ENCODE data around the gene FAM156A. TPM values are rescaled to one million over a fixed set of nuclear protein-coding genes. Genes with fewer than 3 reads are reported as not detected.
"Not testable (repeated sequence)": the region's sequence is repeated elsewhere in the genome, so short reads cannot be mapped to it uniquely, and the experiment has no call there.

The FAM156A gene
- total and polyA plus RNA-seq, 2 donors (not counting 1 experiment from before 2014, with no cell fraction given), result 14.0 to 29.8 TPM

GRCh38 chrX:52923781-52924241 is 34.5 kb downstream of the FAM156A start:
- POLR2A ChIA-PET, result interaction anchor here (1.1 kb wide), 1 partner anchor 11 kb away, joined by 3 read pairs; no protein-coding TSS in a partner anchor
- ATAC-seq (ENCODE audit: low read depth), result no peak
- no peaks in the 10 kb centered on the region for H3K9me3 Mint-ChIP-seq (ENCODE audit: insufficient read depth)

GRCh38 chrX:52914704-52915103 is 43.6 kb downstream of the FAM156A start:
- H3K4me3 Mint-ChIP-seq; H3K4me3 ChIP-seq (ENCODE audit: control extremely low read depth in 1 of 5, extremely low read depth in 1 of 5, insufficient read depth in 1 of 5, low read depth in 2 of 5, low read length in 4 of 5): not testable (repeated sequence)

More at GRCh38 chrX:52923781-52924241, 34.5 kb downstream of the FAM156A start:
- H3K4me3 Mint-ChIP-seq, result peak overlapping the region; percentile 47
- CTCF ChIA-PET, result interaction anchor here (0.7 to 1.3 kb wide), 3 partner anchors 11 to 71 kb away, joined by 3 to 4 read pairs (median 3); no protein-coding TSS in a partner anchor
- TF ChIP-seq CTCF (IDR thresholded peaks at IDR 0.05) (no peak), EZH2 (IDR thresholded peaks at IDR 0.05; ENCODE audit: borderline replicate concordance, insufficient read depth, low read depth, low read length, poor library complexity, severe bottlenecking) (no peak)
- no peaks in the 10 kb centered on the region for H4K20me1 ChIP-seq (ENCODE audit: control insufficient read depth, insufficient read depth, low read length, poor library complexity, severe bottlenecking)
- H3K79me2 ChIP-seq (ENCODE audit: control insufficient read depth, insufficient read depth, low read length), result no peaks in the 10 kb centered on the region
- peak; percentile 47 for DNase-seq
- H3K9me3 ChIP-seq (ENCODE audit: control extremely low read depth in 1 of 3, control insufficient read depth in 2 of 3, insufficient read depth in 1 of 3, low read length in 2 of 3), result no peaks in the 10 kb centered on the region
- H2AFZ ChIP-seq (ENCODE audit: insufficient read depth, low read depth, low read length, poor library complexity, severe bottlenecking), result no peak overlapping the region
- WGBS (ENCODE audit: insufficient coverage), result no CpG with 5 or more reads among the region's 4 CpGs
- H3K27ac Mint-ChIP-seq, result peak overlapping the region; percentile 81
- H3K27ac ChIP-seq (ENCODE audit: low read length in 2 of 2), result peak overlapping the region; percentile 2 to 24
- H3K9ac ChIP-seq (ENCODE audit: low read length), result no peak overlapping the region
- H3K4me2 ChIP-seq (replicated peaks; ENCODE audit: low read depth, low read length, poor library complexity, severe bottlenecking), result peak overlapping the region; percentile 47
- H3K27me3 Mint-ChIP-seq, result no peaks in the 10 kb centered on the region
- no peak overlapping the region for H3K4me3 ChIP-seq (ENCODE audit: control extremely low read depth in 1 of 5, extremely low read depth in 1 of 5, insufficient read depth in 1 of 5, low read depth in 2 of 5, low read length in 4 of 5)
- H3K4me1 Mint-ChIP-seq, result peaks cover 22% of the 10 kb centered on the region
- H3K27me3 ChIP-seq (replicated peaks in 1 of 4; ENCODE audit: control extremely low read depth in 1 of 4, control insufficient read depth in 3 of 4, insufficient read depth in 4 of 4, low read length in 3 of 4), result no peaks in the 10 kb centered on the region
- H3K36me3 ChIP-seq (replicated peaks in 1 of 2; ENCODE audit: control extremely low read depth in 1 of 2, control insufficient read depth in 1 of 2, extremely low read depth in 1 of 2, insufficient read depth in 2 of 2, low read length in 1 of 2), result no peaks in the 10 kb centered on the region
- intact Hi-C loops (cut with micrococcal nuclease), result no loop called here
- peaks cover 15 to 20% of the 10 kb centered on the region in 2 donors for H3K4me1 ChIP-seq (ENCODE audit: control insufficient read depth in 2 of 2, insufficient read depth in 2 of 2, low read length in 2 of 2)

GRCh38 chrX:52913681-52914080 is 44.6 kb downstream of the FAM156A start:
- H3K4me2 ChIP-seq (replicated peaks; ENCODE audit: low read depth, low read length, poor library complexity, severe bottlenecking); H3K9me3 ChIP-seq (ENCODE audit: control extremely low read depth in 1 of 3, control insufficient read depth in 2 of 3, insufficient read depth in 1 of 3, low read length in 2 of 3); H4K20me1 ChIP-seq (ENCODE audit: control insufficient read depth, insufficient read depth, low read length, poor library complexity, severe bottlenecking); H3K79me2 ChIP-seq (ENCODE audit: control insufficient read depth, insufficient read depth, low read length); POLR2A ChIA-PET; H3K4me3 Mint-ChIP-seq; H3K27ac ChIP-seq (ENCODE audit: low read length in 2 of 2); H3K27ac Mint-ChIP-seq; intact Hi-C loops (cut with micrococcal nuclease); H3K4me3 ChIP-seq (ENCODE audit: control extremely low read depth in 1 of 5, extremely low read depth in 1 of 5, insufficient read depth in 1 of 5, low read depth in 2 of 5, low read length in 4 of 5); H3K9me3 Mint-ChIP-seq (ENCODE audit: insufficient read depth); CTCF ChIA-PET; H3K27me3 Mint-ChIP-seq; H3K4me1 Mint-ChIP-seq; H3K4me1 ChIP-seq (ENCODE audit: control insufficient read depth in 2 of 2, insufficient read depth in 2 of 2, low read length in 2 of 2); ATAC-seq (ENCODE audit: low read depth); H2AFZ ChIP-seq (ENCODE audit: insufficient read depth, low read depth, low read length, poor library complexity, severe bottlenecking); H3K9ac ChIP-seq (ENCODE audit: low read length); DNase-seq; H3K27me3 ChIP-seq (replicated peaks in 1 of 4; ENCODE audit: control extremely low read depth in 1 of 4, control insufficient read depth in 3 of 4, insufficient read depth in 4 of 4, low read length in 3 of 4); H3K36me3 ChIP-seq (replicated peaks in 1 of 2; ENCODE audit: control extremely low read depth in 1 of 2, control insufficient read depth in 1 of 2, extremely low read depth in 1 of 2, insufficient read depth in 2 of 2, low read length in 1 of 2): not testable (repeated sequence)
- WGBS (ENCODE audit: insufficient coverage), result no CpG with 5 or more reads among the region's 9 CpGs

More at GRCh38 chrX:52914704-52915103, 43.6 kb downstream of the FAM156A start:
- H3K27me3 Mint-ChIP-seq; H3K4me1 ChIP-seq (ENCODE audit: control insufficient read depth in 2 of 2, insufficient read depth in 2 of 2, low read length in 2 of 2); H2AFZ ChIP-seq (ENCODE audit: insufficient read depth, low read depth, low read length, poor library complexity, severe bottlenecking); intact Hi-C loops (cut with micrococcal nuclease); H3K9me3 Mint-ChIP-seq (ENCODE audit: insufficient read depth); H3K36me3 ChIP-seq (replicated peaks in 1 of 2; ENCODE audit: control extremely low read depth in 1 of 2, control insufficient read depth in 1 of 2, extremely low read depth in 1 of 2, insufficient read depth in 2 of 2, low read length in 1 of 2); H3K9me3 ChIP-seq (ENCODE audit: control extremely low read depth in 1 of 3, control insufficient read depth in 2 of 3, insufficient read depth in 1 of 3, low read length in 2 of 3); DNase-seq; H4K20me1 ChIP-seq (ENCODE audit: control insufficient read depth, insufficient read depth, low read length, poor library complexity, severe bottlenecking); H3K27ac Mint-ChIP-seq; H3K79me2 ChIP-seq (ENCODE audit: control insufficient read depth, insufficient read depth, low read length); POLR2A ChIA-PET; ATAC-seq (ENCODE audit: low read depth); H3K4me1 Mint-ChIP-seq; H3K9ac ChIP-seq (ENCODE audit: low read length); H3K27ac ChIP-seq (ENCODE audit: low read length in 2 of 2); H3K4me2 ChIP-seq (replicated peaks; ENCODE audit: low read depth, low read length, poor library complexity, severe bottlenecking); CTCF ChIA-PET; H3K27me3 ChIP-seq (replicated peaks in 1 of 4; ENCODE audit: control extremely low read depth in 1 of 4, control insufficient read depth in 3 of 4, insufficient read depth in 4 of 4, low read length in 3 of 4): not testable (repeated sequence)
- WGBS (ENCODE audit: insufficient coverage), result no CpG with 5 or more reads among the region's 3 CpGs
